GM12878 (cell line): ENCODE results near the gene IFIT3. TPM values are rescaled to one million over a fixed set of nuclear protein-coding genes. Genes with fewer than 3 reads are reported as not detected.

Experiments
- ATAC-seq: fragments of 200-7000 bp; cut with Tn5 transposase; 3 replicates; pipeline ENCODE4 v1.9.1; 2020; ENCODE audit warnings: mild to moderate bottlenecking, moderate library complexity
- BruUV-seq: library from RNA; stranded (reverse); fragments of 400-500 nt; replicated peaks from 2 replicates; lab custom pipeline; 2021; lab: Mats Ljungman, UMichigan
- CTCF ChIA-PET: fragments of 300-600 bp; sonication (Branson Sonifier 250); formaldehyde crosslinking; extraction: SDS; loops from one replicate; lab custom pipeline; 2021; ENCODE audit warnings: inconsistent platforms; lab: Yijun Ruan, JAX
- POLR2A ChIA-PET: fragments of 350-600 bp; formaldehyde crosslinking; extraction: SDS; loops from one replicate; lab custom pipeline; 2021; ENCODE audit warnings: inconsistent platforms; lab: Charles Lee
- RAD21 ChIA-PET: fragments of 300-600 bp; sonication (Branson Sonifier 250); formaldehyde crosslinking; loops from one replicate; lab custom pipeline; 2023; ENCODE audit warnings: antibody characterized with exemption; ENCODE audit not compliant: unreplicated experiment; lab: Charles Lee
- SMC1A ChIA-PET: fragments of 300-600 bp; sonication (Branson Sonifier 250); formaldehyde crosslinking; loops from one replicate; lab custom pipeline; 2023; ENCODE audit not compliant: unreplicated experiment, uncharacterized antibody; lab: Charles Lee
- DNase-seq: peaks from one replicate; pipeline ENCODE4 v3.0.0-alpha.2; 2011; ENCODE audit warnings: low read depth, low spot score
- FAIRE-seq: peaks from 3 replicates; lab custom pipeline; 2011; peaks lifted over from hg19 to GRCh38; lab: Jason Lieb, UNC
- H2AFZ ChIP-seq: 2 replicates; pipeline ENCODE4 v1.6.0; 2011; ENCODE audit warnings: low read depth, low read length, control low read depth; ENCODE audit not compliant: control insufficient read depth
- H3K27ac ChIP-seq: 2 replicates; pipeline ENCODE4 v1.5.1; 2011; ENCODE audit warnings: control low read depth; ENCODE audit not compliant: control insufficient read depth, insufficient read depth
- H3K27me3 ChIP-seq, 2 experiments: replicated peaks in 1 of 2; 2 replicates each; pipeline versions ENCODE4 v1.6.0 to v1.6.1; 2011; ENCODE audit warnings: low read length in 1 of 2; ENCODE audit not compliant: control insufficient read depth in 2 of 2, insufficient read depth in 2 of 2
- H3K36me3 ChIP-seq, 2 experiments: 2 replicates each; pipeline ENCODE4 v1.5.1; 2011; ENCODE audit warnings: low read length in 1 of 2; ENCODE audit not compliant: control insufficient read depth in 2 of 2, insufficient read depth in 2 of 2
- H3K4me1 ChIP-seq: 2 replicates; pipeline ENCODE4 v1.6.1; 2011; ENCODE audit warnings: mild to moderate bottlenecking, low read length, moderate library complexity, mixed read lengths; ENCODE audit not compliant: control insufficient read depth, insufficient read depth
- H3K4me2 ChIP-seq: 2 replicates; pipeline ENCODE4 v1.6.0; 2011; ENCODE audit warnings: control low read depth; ENCODE audit not compliant: control insufficient read depth, insufficient read depth
- H3K4me3 ChIP-seq: fragments of 200-600 bp; sonication (generic); 2 replicates; pipeline ENCODE4 v1.5.1; 2016
- H3K79me2 ChIP-seq: 2 replicates; pipeline ENCODE4 v1.6.0; 2011; ENCODE audit warnings: low read length; ENCODE audit not compliant: control insufficient read depth, insufficient read depth
- H3K9ac ChIP-seq: 2 replicates; pipeline ENCODE4 v1.8.0; 2011; ENCODE audit warnings: low read length, control low read depth, mixed read lengths; ENCODE audit not compliant: control insufficient read depth, insufficient read depth
- H3K9me3 ChIP-seq: replicated peaks from 3 replicates; pipeline ENCODE4 v1.5.1; 2011; ENCODE audit warnings: mild to moderate bottlenecking, low read length; ENCODE audit not compliant: control insufficient read depth, insufficient read depth
- H4K20me1 ChIP-seq: 2 replicates; pipeline ENCODE4 v1.6.0; 2011; ENCODE audit not compliant: control insufficient read depth, insufficient read depth
- BCLAF1 ChIP-seq: fragments of 450-650 bp; IDR thresholded peaks from 2 replicates; pipeline ENCODE4 v1.6.1; 2017; ENCODE audit warnings: antibody characterized with exemption, mild to moderate bottlenecking, moderate library complexity
- CBX3 ChIP-seq: fragments of 200-600 bp; sonication (generic); IDR thresholded peaks from 2 replicates; pipeline ENCODE4 v1.6.1; 2016; ENCODE audit warnings: low read depth, borderline replicate concordance
- E2F8 ChIP-seq: fragments of 450-650 bp; IDR thresholded peaks from 2 replicates; pipeline ENCODE4 v1.6.1; 2018; ENCODE audit warnings: mild to moderate bottlenecking, low read depth, moderate library complexity; ENCODE audit not compliant: partially characterized antibody
- IRF3 ChIP-seq: fragments of 450-650 bp; IDR thresholded peaks from 2 replicates; pipeline ENCODE4 v1.6.1; 2014; ENCODE audit warnings: mild to moderate bottlenecking
- RUNX3 ChIP-seq: IDR thresholded peaks from 2 replicates; pipeline ENCODE4 v1.6.1; 2012; ENCODE audit warnings: low read length, inconsistent platforms
- SMAD5 ChIP-seq: IDR thresholded peaks from 2 replicates; pipeline ENCODE4 v1.6.1; 2016; ENCODE audit warnings: antibody characterized with exemption, low read depth
- SP1 ChIP-seq: IDR thresholded peaks from one replicate; pipeline ENCODE4 v1.6.1; 2011; ENCODE audit warnings: low read depth, low read length
- ZBTB40 ChIP-seq: fragments of 450-650 bp; IDR thresholded peaks from 2 replicates; pipeline ENCODE4 v1.6.1; 2016; ENCODE audit warnings: mild to moderate bottlenecking, moderate library complexity, borderline replicate concordance
- ZNF217 ChIP-seq: fragments of 450-650 bp; IDR thresholded peaks from 2 replicates; pipeline ENCODE4 v1.6.1; 2017; ENCODE audit warnings: antibody characterized with exemption, mild to moderate bottlenecking
- ZNF384 ChIP-seq: IDR thresholded peaks from 2 replicates; pipeline ENCODE4 v1.6.1; 2012; ENCODE audit warnings: low read depth, mild to moderate bottlenecking, low read length, improper control_type of control experiment, borderline replicate concordance
- WGBS: methylation state at CpG from one replicate; pipeline ENCODE4 v1.1.6; 2016; ENCODE audit warnings: low lambda C conversion rate; ENCODE audit not compliant: insufficient replicate concordance, insufficient coverage; ENCODE audit errors: missing lambda C conversion rate; 5-methylcytosine and 5-hydroxymethylcytosine counted together
- in situ Hi-C: fragments of 300-500 bp; cut with MboI; formaldehyde crosslinking; loops from 9 replicates; pipeline ENCODE4 v1.14.3; 2018; ENCODE audit warnings: mixed read lengths
- intact Hi-C: fragments of 100-400 bp; cut with micrococcal nuclease; formaldehyde crosslinking; loops from one replicate; pipeline ENCODE4 v1.14.2; 2022; ENCODE audit not compliant: unreplicated experiment
- polyA plus RNA-seq, 11 experiments: library from polyadenylated mRNA; depleted of rRNA in 4 of 11; unstranded in 6 of 11; stranded (reverse) in 5 of 11; fragments of >200 nt; fragmentation: Nextera tagmentation in 4 of 11; fragmentation: Illumina TruSeq in 1 of 11; extraction: Ambion mirVana in 4 of 11; extraction: Trizol in 1 of 11; gene quantifications; 1 replicate in 1 of 11; 2 replicates in 10 of 11; pipeline versions ENCODE4 v1.2.1 to v1.2.3, GENCODE V29; 2011 to 2016; ENCODE audit warnings: inconsistent platforms in 2 of 11, missing spikeins in 2 of 11, low read depth in 1 of 11
- total RNA-seq, 4 experiments: library from RNA; depleted of rRNA in 3 of 4; stranded (reverse); fragments of >200 nt in 3 of 4; fragmentation: Illumina TruSeq in 1 of 4; extraction: Trizol in 1 of 4; gene quantifications; 2 replicates each; pipeline versions ENCODE4 v1.2.1 to v1.2.3, GENCODE V29; 2013 to 2021

The IFIT3 gene
- total and polyA plus RNA-seq, 10 of the 15 experiments (the other 5 are each of a cell fraction or from before 2014, with no cell fraction given) = 27.0 to 70.2 (median 51.1) TPM

DNA sequence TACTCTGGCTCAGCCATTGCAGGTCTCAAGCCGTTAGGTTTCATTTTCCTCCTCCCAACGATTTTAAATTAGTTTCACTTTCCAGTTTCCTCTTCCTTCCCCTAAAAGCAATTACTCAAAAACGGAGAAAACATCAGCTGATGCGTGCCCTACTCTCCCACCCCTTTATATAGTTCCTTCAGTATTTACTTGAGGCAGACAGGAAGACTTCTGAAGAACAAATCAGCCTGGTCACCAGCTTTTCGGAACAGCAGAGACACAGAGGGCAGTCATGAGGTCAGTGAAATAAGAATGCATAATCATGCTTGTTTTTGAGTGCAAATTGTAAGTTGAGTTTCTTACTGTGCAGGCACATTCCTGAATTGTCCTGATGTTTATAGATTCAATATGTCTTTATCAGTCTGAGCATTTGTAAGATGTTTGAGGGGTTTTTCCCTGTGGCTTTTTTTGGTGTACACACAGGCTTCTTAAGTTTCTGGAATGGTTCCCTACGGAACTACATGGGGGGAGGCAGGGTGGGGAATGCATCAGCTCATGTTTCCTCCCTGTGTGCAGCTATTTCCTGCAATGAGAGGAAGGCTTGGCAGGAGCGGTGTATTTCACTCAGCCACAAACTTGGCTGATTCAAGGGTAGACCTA is at the start of gene IFIT3 (continued):
- TF ChIP-seq ZBTB40 (no peak), ZNF384 (no peak), CBX3 (no peak)

- in situ Hi-C loops = no loop called here
- no peaks in the 10 kb centered on the region for H3K27me3 ChIP-seq
- ChIA-PET SMC1A (no interaction called here), CTCF (no interaction called here), RAD21 (no interaction called here), POLR2A (no interaction called here)
- no peaks in the 10 kb centered on the region for H3K4me1 ChIP-seq
- no peak overlapping the region for H3K27ac ChIP-seq
- H4K20me1 ChIP-seq = no peaks in the 10 kb centered on the region
- intact Hi-C loops = no loop called here
- DNase-seq = no peak
- no peak overlapping the region for H2AFZ ChIP-seq
- no peak overlapping the region for H3K4me3 ChIP-seq
- no peak for FAIRE-seq
- TF ChIP-seq E2F8 = no peak
- no peak for TF ChIP-seq SMAD5
- TF ChIP-seq ZNF217 = no peak
- TF ChIP-seq BCLAF1 = no peak
- no peak for TF ChIP-seq SP1
- no peak for TF ChIP-seq RUNX3
- no peak for TF ChIP-seq IRF3
- no TSS peak for BruUV-seq
- H3K9me3 ChIP-seq = no peaks in the 10 kb centered on the region
- no peak overlapping the region for H3K9ac ChIP-seq
- H3K4me2 ChIP-seq = no peak overlapping the region
- 83% methylated on average over 1 of the region's 1 CpG for WGBS
- H3K36me3 ChIP-seq = no peaks in the 10 kb centered on the region
- ATAC-seq = no peak
- no peaks in the 10 kb centered on the region for H3K79me2 ChIP-seq
These were observed 49.7 kb upstream of the IFIT3 start for GRCh38 chr10:89278034-89278535.
